Spinal cord (tissue), 10 donors: ENCODE results near the gene RAD51B. TPM values are rescaled to one million over a fixed set of nuclear protein-coding genes. Genes with fewer than 3 reads are reported as not detected.
A peak's percentile ranks its signal among the peaks of the same experiment; 100 is the strongest.

Source experiments
- DNase-seq, 6 donors: peaks; one replicate each; pipeline versions ENCODE4 v3.0.0 to v3.0.0-alpha.2; 2013 to 2015; ENCODE audit warnings: low spot score in 6 of 6, low read depth in 4 of 6
- H3K27ac ChIP-seq: one replicate; pipeline ENCODE4 v1.5.1; 2013; ENCODE audit warnings: low read depth, low read length, control low read depth
- H3K27me3 ChIP-seq: one replicate; pipeline ENCODE4 v1.6.1; 2013; ENCODE audit warnings: low read length; ENCODE audit not compliant: control insufficient read depth, insufficient read depth
- H3K36me3 ChIP-seq: one replicate; pipeline ENCODE4 v1.6.1; 2013; ENCODE audit warnings: low read length; ENCODE audit not compliant: control insufficient read depth, insufficient read depth
- H3K4me1 ChIP-seq: one replicate; pipeline ENCODE4 v1.6.1; 2013; ENCODE audit warnings: low read length; ENCODE audit not compliant: control insufficient read depth, insufficient read depth
- H3K4me3 ChIP-seq: one replicate; pipeline ENCODE4 v1.5.1; 2013; ENCODE audit warnings: low read depth, low read length, control low read depth
- H3K9me3 ChIP-seq: one replicate; pipeline ENCODE4 v1.6.1; 2013; ENCODE audit warnings: low read length; ENCODE audit not compliant: control insufficient read depth, insufficient read depth
- WGBS: methylation state at CpG from one replicate; pipeline ENCODE4 v1.1.5; 2013; ENCODE audit warnings: missing lambda C conversion rate; ENCODE audit not compliant: insufficient coverage; 5-methylcytosine and 5-hydroxymethylcytosine counted together
- polyA plus RNA-seq, 2 donors: library from polyadenylated mRNA; unstranded; fragments of 120-200 nt; gene quantifications; one replicate each; pipeline ENCODE4 v1.2.1, GENCODE V29; 2013; ENCODE audit not compliant: insufficient read length in 2 of 2
- total RNA-seq, 2 donors: library from RNA; depleted of rRNA in 1 of 2; stranded (reverse); fragments of 120-200 nt in 1 of 2; fragments of >200 nt in 1 of 2; gene quantifications; one replicate each; pipeline versions ENCODE4 v1.2.3 to v1.2.4, GENCODE V29; 2013 to 2014
- donor health status: healthy.

Gene RAD51B
- total and polyA plus RNA-seq, 4 donors = 5.7 to 28.9 (median 14.4) TPM

GRCh38 chr14:68643673-68644072, 824.1 kb downstream of the RAD51B start:
- Histone ChIP-seq H3K4me1 (peaks cover 13% of the 10 kb centered on the region), H3K36me3 (no peaks in the 10 kb centered on the region), H3K9me3 (peaks cover 7% of the 10 kb centered on the region), H3K4me3 (no peak overlapping the region), H3K27me3 (no peaks in the 10 kb centered on the region), H3K27ac (no peak overlapping the region)
- DNase-seq = no peak
- 96% methylated on average over 2 of the region's 2 CpGs for WGBS

DNA sequence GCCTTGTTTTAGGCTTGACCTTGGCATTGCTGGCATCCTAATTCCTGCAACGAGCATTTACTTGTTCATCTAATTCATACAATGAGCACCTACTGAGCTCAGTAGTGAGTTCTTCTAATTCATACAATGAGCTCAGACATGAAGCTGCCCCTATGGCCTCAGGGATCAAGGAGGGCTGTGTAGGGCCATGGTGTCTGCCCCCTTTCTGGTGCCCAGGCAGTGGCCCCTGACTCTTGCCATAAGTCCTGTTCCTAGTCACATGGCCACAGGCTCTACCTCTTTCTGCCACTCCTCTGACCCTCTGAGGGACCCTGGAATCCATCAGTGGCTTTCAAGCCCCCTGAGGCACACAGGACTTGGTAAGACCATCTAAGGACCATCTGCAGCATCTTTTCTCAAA, 824.5 kb downstream of the RAD51B start:
- 73% methylated on average over 1 of the region's 1 CpG for WGBS
- DNase-seq = no peak
- Histone ChIP-seq H3K36me3 (no peaks in the 10 kb centered on the region), H3K4me1 (peaks cover 10% of the 10 kb centered on the region), H3K27me3 (no peaks in the 10 kb centered on the region), H3K9me3 (peaks cover 7% of the 10 kb centered on the region), H3K4me3 (no peak overlapping the region), H3K27ac (peak overlapping the region; percentile 10)

- Histone ChIP-seq H3K36me3 (no peaks in the 10 kb centered on the region), H3K9me3 (peaks cover 7% of the 10 kb centered on the region), H3K27ac (no peak overlapping the region), H3K4me1 (peaks cover 3% of the 10 kb centered on the region), H3K4me3 (no peak overlapping the region), H3K27me3 (no peaks in the 10 kb centered on the region)
- no CpG with 5 or more reads among the region's 2 CpGs for WGBS
- DNase-seq = no peak
Observed at GRCh38 chr14:68645371-68645770, 825.8 kb downstream of the RAD51B start.

DNA sequence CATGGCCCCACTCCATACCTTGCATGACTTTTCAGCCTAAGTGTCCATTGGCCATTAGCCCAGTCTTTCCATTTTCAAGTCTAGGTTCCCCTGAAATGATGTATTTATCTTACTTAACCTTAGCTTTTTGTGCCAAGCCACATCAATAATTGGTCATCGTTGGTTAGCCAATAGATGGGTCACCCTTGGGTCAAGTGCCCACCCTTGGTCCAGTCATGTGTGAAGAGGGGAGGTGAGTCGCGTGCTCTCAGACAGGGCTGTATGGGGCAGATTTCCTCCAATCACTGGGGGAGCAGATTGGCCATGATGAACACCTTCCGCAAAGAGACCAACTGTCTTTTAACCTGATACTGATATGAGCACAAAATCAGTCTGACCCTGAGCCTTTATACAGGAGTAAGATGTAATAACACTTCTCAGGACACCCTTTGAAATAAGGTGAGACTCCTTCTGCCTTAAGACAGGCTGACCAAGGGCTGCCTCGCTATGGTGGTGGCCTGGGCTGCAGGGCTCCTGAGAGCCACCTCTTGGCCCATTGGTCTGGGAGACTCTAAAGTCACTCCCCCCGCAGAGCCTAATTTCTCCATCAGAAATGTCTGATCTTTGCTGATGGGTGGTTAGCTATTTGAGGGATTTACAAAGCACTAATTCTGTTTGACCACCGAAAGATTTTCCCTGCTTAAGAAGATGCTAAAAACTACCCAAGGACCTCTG, 830.1 kb downstream of the RAD51B start:
- Histone ChIP-seq H3K9me3 (no peaks in the 10 kb centered on the region), H3K4me3 (no peak overlapping the region), H3K4me1 (peaks cover 18% of the 10 kb centered on the region), H3K27ac (no peak overlapping the region), H3K36me3 (no peaks in the 10 kb centered on the region), H3K27me3 (no peaks in the 10 kb centered on the region)
- WGBS = 100% methylated on average over 2 of the region's 7 CpGs
- no peak for DNase-seq

DNA sequence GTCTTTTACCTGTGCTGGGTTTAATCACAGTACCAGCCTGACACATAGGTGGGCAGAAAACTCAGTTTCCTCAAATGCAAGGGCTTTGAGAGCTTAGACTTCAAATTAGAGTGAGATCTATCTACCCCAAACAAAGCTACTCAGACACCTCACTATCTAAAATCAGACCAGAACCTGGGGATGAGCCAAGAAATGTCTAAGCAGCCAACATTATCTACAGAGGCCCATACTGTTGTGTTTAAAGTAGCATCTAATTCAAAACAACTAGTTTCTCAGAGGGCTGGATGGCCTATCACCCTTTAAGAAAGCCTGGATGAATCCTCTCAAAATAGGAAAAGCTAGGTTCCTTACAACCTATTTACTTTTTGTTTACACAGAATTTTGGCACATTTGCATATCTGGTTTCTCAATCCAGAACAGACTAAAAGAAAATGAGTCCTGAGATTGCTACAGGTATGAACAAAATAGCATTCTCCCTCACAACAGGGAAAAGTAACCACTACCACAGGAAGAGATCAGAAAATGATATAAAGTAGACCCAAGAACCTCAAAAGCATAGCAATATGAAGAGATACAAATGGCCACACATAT, 830.9 kb downstream of the RAD51B start:
- no peaks in the 10 kb centered on the region for H3K9me3 ChIP-seq
- no peaks in the 10 kb centered on the region for H3K27me3 ChIP-seq
- H3K36me3 ChIP-seq = no peaks in the 10 kb centered on the region
- peaks cover 27% of the 10 kb centered on the region for H3K4me1 ChIP-seq
- DNase-seq = no peak
- no peak overlapping the region for H3K4me3 ChIP-seq
- H3K27ac ChIP-seq = no peak overlapping the region

GRCh38 chr14:68651075-68651474, 831.5 kb downstream of the RAD51B start:
- Histone ChIP-seq H3K27me3 (no peaks in the 10 kb centered on the region), H3K9me3 (no peaks in the 10 kb centered on the region), H3K36me3 (no peaks in the 10 kb centered on the region), H3K27ac (peak overlapping the region; percentile 30), H3K4me3 (no peak overlapping the region), H3K4me1 (peaks cover 33% of the 10 kb centered on the region)
- WGBS = 94% methylated on average over 3 of the region's 4 CpGs
- DNase-seq = no peak

- Histone ChIP-seq H3K4me3 (no peak overlapping the region), H3K9me3 (no peaks in the 10 kb centered on the region), H3K27ac (peak overlapping the region; percentile 60), H3K36me3 (no peaks in the 10 kb centered on the region), H3K4me1 (peaks cover 40% of the 10 kb centered on the region), H3K27me3 (no peaks in the 10 kb centered on the region)
- WGBS = 74% methylated on average over 14 of the region's 22 CpGs
- no peak for DNase-seq
Observed at GRCh38 chr14:68651652-68652432, 832.3 kb downstream of the RAD51B start.

DNA sequence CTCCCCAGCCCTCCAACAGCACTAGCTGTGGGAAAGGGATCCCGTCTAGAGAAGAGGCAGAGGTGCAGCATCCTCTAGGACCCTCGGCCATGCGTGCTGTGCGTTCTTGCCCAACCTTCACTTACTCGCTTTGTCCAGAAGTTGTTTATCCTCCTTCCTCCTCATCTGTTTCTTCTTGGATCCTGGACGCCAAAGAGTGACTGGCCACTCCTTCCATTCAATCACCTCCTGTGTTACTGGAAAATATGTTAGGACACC, 832.8 kb downstream of the RAD51B start:
- Histone ChIP-seq H3K27me3 (no peaks in the 10 kb centered on the region), H3K36me3 (no peaks in the 10 kb centered on the region), H3K9me3 (no peaks in the 10 kb centered on the region), H3K4me3 (no peak overlapping the region), H3K27ac (peak overlapping the region; percentile 60), H3K4me1 (peaks cover 44% of the 10 kb centered on the region)
- WGBS = 91% methylated on average over 5 of the region's 6 CpGs
- no peak for DNase-seq

GRCh38 chr14:68653108-68653507, 833.5 kb downstream of the RAD51B start:
- Histone ChIP-seq H3K27me3 (no peaks in the 10 kb centered on the region), H3K4me3 (no peak overlapping the region), H3K36me3 (no peaks in the 10 kb centered on the region), H3K27ac (peak overlapping the region; percentile 60), H3K9me3 (no peaks in the 10 kb centered on the region), H3K4me1 (peaks cover 51% of the 10 kb centered on the region)
- WGBS = 100% methylated on average over 3 of the region's 6 CpGs
- DNase-seq = no peak

GRCh38 chr14:68653804-68654203, 834.2 kb downstream of the RAD51B start:
- H3K4me3 ChIP-seq = no peak overlapping the region
- DNase-seq = no peak
- WGBS = 94% methylated on average over 3 of the region's 3 CpGs
- no peaks in the 10 kb centered on the region for H3K9me3 ChIP-seq
- no peaks in the 10 kb centered on the region for H3K36me3 ChIP-seq
- no peak overlapping the region for H3K27ac ChIP-seq
- H3K4me1 ChIP-seq = peaks cover 58% of the 10 kb centered on the region
- no peaks in the 10 kb centered on the region for H3K27me3 ChIP-seq
